ENCODE measurements around the gene PLOD1. TPM values are rescaled to one million over a fixed set of nuclear protein-coding genes. Genes with fewer than 3 reads are reported as not detected.
A peak's percentile ranks its signal among the peaks of the same experiment; 100 is the strongest.
"Not testable (repeated sequence)": the region's sequence is repeated elsewhere in the genome, so short reads cannot be mapped to it uniquely, and the experiment has no call there.

PLOD1 gene
- total and polyA plus RNA-seq, 2 donors (not counting 1 experiment from before 2014, with no cell fraction given), result 10.4 to 13.4 TPM

- Histone ChIP-seq H3K36me3 (replicated peaks in 1 of 2; ENCODE audit: control extremely low read depth in 1 of 2, control insufficient read depth in 1 of 2, extremely low read depth in 1 of 2, insufficient read depth in 2 of 2, low read length in 1 of 2) (peaks cover 3 to 37% of the 10 kb centered on the region in 2 experiments), H3K27me3 (replicated peaks in 1 of 4; ENCODE audit: control extremely low read depth in 1 of 4, control insufficient read depth in 3 of 4, insufficient read depth in 4 of 4, low read length in 3 of 4) (no peaks in the 10 kb centered on the region), H3K9me3 (ENCODE audit: control extremely low read depth in 1 of 3, control insufficient read depth in 2 of 3, insufficient read depth in 1 of 3, low read length in 2 of 3) (no peaks in the 10 kb centered on the region), H3K79me2 (ENCODE audit: control insufficient read depth, insufficient read depth, low read length) (peaks cover 55% of the 10 kb centered on the region), H3K9ac (ENCODE audit: low read length) (peak overlapping the region; percentile 57), H3K4me1 (ENCODE audit: control insufficient read depth in 2 of 2, insufficient read depth in 2 of 2, low read length in 2 of 2) (peaks cover 16 to 26% of the 10 kb centered on the region in 2 donors), H2AFZ (ENCODE audit: insufficient read depth, low read depth, low read length, poor library complexity, severe bottlenecking) (no peak overlapping the region), H4K20me1 (ENCODE audit: control insufficient read depth, insufficient read depth, low read length, poor library complexity, severe bottlenecking) (peaks cover 53% of the 10 kb centered on the region), H3K4me2 (replicated peaks; ENCODE audit: low read depth, low read length, poor library complexity, severe bottlenecking) (peak overlapping the region; percentile 76), H3K4me3 (ENCODE audit: control extremely low read depth in 1 of 5, extremely low read depth in 1 of 5, insufficient read depth in 1 of 5, low read depth in 2 of 5, low read length in 4 of 5) (peak overlapping the region; percentile 22 to 66 (median 51)), H3K27ac (ENCODE audit: low read length in 2 of 2) (peak overlapping the region in 1 of 2 donors; percentile 44)
- Mint-ChIP-seq H3K27ac (peak overlapping the region; percentile 82), H3K27me3 (no peaks in the 10 kb centered on the region), H3K4me1 (peaks cover 42% of the 10 kb centered on the region), H3K9me3 (ENCODE audit: insufficient read depth) (no peaks in the 10 kb centered on the region), H3K4me3 (peak overlapping the region; percentile 88)
- intact Hi-C loops (cut with micrococcal nuclease), result no loop called here
- 64% methylated on average over 15 of the region's 16 CpGs for WGBS (ENCODE audit: insufficient coverage)
- ATAC-seq (ENCODE audit: low read depth) (no peak), DNase-seq (no peak)
- no peak for TF ChIP-seq CTCF (IDR thresholded peaks at IDR 0.05)
- no peak for TF ChIP-seq EZH2 (IDR thresholded peaks at IDR 0.05; ENCODE audit: borderline replicate concordance, insufficient read depth, low read depth, low read length, poor library complexity, severe bottlenecking)
- POLR2A ChIA-PET, result interaction anchor here (2.2 kb wide), 1 partner anchor 15 kb away, joined by 45 read pairs; no protein-coding TSS in a partner anchor
- CTCF ChIA-PET, result no interaction called here
Observed at GRCh38 chr1:11924334-11925195, 10.0 kb upstream of the PLOD1 start.

- CTCF ChIA-PET; intact Hi-C loops (cut with micrococcal nuclease): not testable (repeated sequence)
Observed at GRCh38 chr1:11925196-11925937, 9.2 kb upstream of the PLOD1 start.

More at GRCh38 chr1:11925196-11925937, 9.2 kb upstream of the PLOD1 start:
- Histone ChIP-seq H3K79me2 (ENCODE audit: control insufficient read depth, insufficient read depth, low read length) (peaks cover 50% of the 10 kb centered on the region), H3K4me3 (ENCODE audit: control extremely low read depth in 1 of 5, extremely low read depth in 1 of 5, insufficient read depth in 1 of 5, low read depth in 2 of 5, low read length in 4 of 5) (peak overlapping the region; percentile 32 to 66 (median 51)), H3K9ac (ENCODE audit: low read length) (peak overlapping the region; percentile 57), H3K4me2 (replicated peaks; ENCODE audit: low read depth, low read length, poor library complexity, severe bottlenecking) (peak overlapping the region; percentile 76), H4K20me1 (ENCODE audit: control insufficient read depth, insufficient read depth, low read length, poor library complexity, severe bottlenecking) (peaks cover 48% of the 10 kb centered on the region), H3K4me1 (ENCODE audit: control insufficient read depth in 2 of 2, insufficient read depth in 2 of 2, low read length in 2 of 2) (peaks cover 16 to 26% of the 10 kb centered on the region in 2 donors), H3K36me3 (replicated peaks in 1 of 2; ENCODE audit: control extremely low read depth in 1 of 2, control insufficient read depth in 1 of 2, extremely low read depth in 1 of 2, insufficient read depth in 2 of 2, low read length in 1 of 2) (peaks cover 3 to 29% of the 10 kb centered on the region in 2 experiments)
- peak; percentile 22 for ATAC-seq (ENCODE audit: low read depth)
- 14% methylated on average over 17 of the region's 54 CpGs for whole genome bisulfite sequencing (ENCODE audit: insufficient coverage)
- not testable (repeated sequence) for H3K27me3 ChIP-seq (replicated peaks in 1 of 4; ENCODE audit: control extremely low read depth in 1 of 4, control insufficient read depth in 3 of 4, insufficient read depth in 4 of 4, low read length in 3 of 4); H3K9me3 ChIP-seq (ENCODE audit: control extremely low read depth in 1 of 3, control insufficient read depth in 2 of 3, insufficient read depth in 1 of 3, low read length in 2 of 3); H3K27me3 Mint-ChIP-seq; DNase-seq; H3K27ac ChIP-seq (ENCODE audit: low read length in 2 of 2); H2AFZ ChIP-seq (ENCODE audit: insufficient read depth, low read depth, low read length, poor library complexity, severe bottlenecking); H3K9me3 Mint-ChIP-seq (ENCODE audit: insufficient read depth)
- peak overlapping the region; percentile 15 for H3K27ac Mint-ChIP-seq
- POLR2A ChIA-PET, result interaction anchor here (2.2 kb wide), 1 partner anchor 16 kb away, joined by 45 read pairs; no protein-coding TSS in a partner anchor
- peak overlapping the region; percentile 88 for H3K4me3 Mint-ChIP-seq
- H3K4me1 Mint-ChIP-seq, result peaks cover 37% of the 10 kb centered on the region

Data from B cell (primary cell).